Liver (tissue), 9 donors: ENCODE data around the gene GJC1. TPM values are rescaled to one million over a fixed set of nuclear protein-coding genes. Genes with fewer than 3 reads are reported as not detected.

Source experiments
- DNase-seq: peaks from one replicate; pipeline ENCODE4 v3.0.0-alpha.2; 2017; ENCODE audit warnings: low spot score
- H3K27ac ChIP-seq, 2 donors: one replicate each; pipeline ENCODE4 v1.7.0; 2013; ENCODE audit warnings: inconsistent platforms in 2 of 2, low read length in 2 of 2, control low read depth in 1 of 2, low read depth in 1 of 2, mild to moderate bottlenecking in 1 of 2
- H3K27me3 ChIP-seq, 4 donors: one replicate each; pipeline versions ENCODE4 v1.6.1 to v1.7.0; 2013; ENCODE audit warnings: low read length in 3 of 4, inconsistent platforms in 1 of 4, mild to moderate bottlenecking in 1 of 4, moderate library complexity in 1 of 4; ENCODE audit not compliant: control insufficient read depth in 4 of 4, insufficient read depth in 4 of 4
- H3K36me3 ChIP-seq, 4 donors: one replicate each; pipeline versions ENCODE4 v1.6.1 to v1.7.0; 2013; ENCODE audit warnings: low read length in 3 of 4, mild to moderate bottlenecking in 3 of 4, low read depth in 1 of 4, moderate library complexity in 1 of 4; ENCODE audit not compliant: control insufficient read depth in 4 of 4, insufficient read depth in 3 of 4
- H3K4me1 ChIP-seq, 4 donors: one replicate each; pipeline versions ENCODE4 v1.6.1 to v1.7.0; 2013; ENCODE audit warnings: low read length in 3 of 4, mild to moderate bottlenecking in 3 of 4, moderate library complexity in 1 of 4; ENCODE audit not compliant: control insufficient read depth in 4 of 4, insufficient read depth in 4 of 4
- H3K4me3 ChIP-seq, 3 donors: one replicate each; pipeline versions ENCODE4 v1.6.1 to v1.7.0; 2013; ENCODE audit warnings: low read length in 3 of 3, control low read depth in 1 of 3, low read depth in 1 of 3, mild to moderate bottlenecking in 1 of 3
- H3K9ac ChIP-seq, 2 donors: one replicate each; pipeline ENCODE4 v1.7.0; 2013; ENCODE audit warnings: low read length in 2 of 2, mild to moderate bottlenecking in 2 of 2, moderate library complexity in 2 of 2, control low read depth in 1 of 2, low read depth in 1 of 2
- H3K9me3 ChIP-seq, 4 donors: one replicate each; pipeline versions ENCODE4 v1.6.1 to v1.7.0; 2013; ENCODE audit warnings: low read length in 3 of 4; ENCODE audit not compliant: control insufficient read depth in 4 of 4
- ATF3 ChIP-seq: IDR thresholded peaks from 2 replicates; pipeline ENCODE4 v1.6.1; 2016; ENCODE audit warnings: antibody characterized with exemption
- CTCF ChIP-seq: fragments of 150-350 bp; IDR thresholded peaks from 2 replicates; pipeline ENCODE4 v1.5.1; 2017; ENCODE audit warnings: improper control_type of control experiment, low read depth, low read length; ENCODE audit not compliant: missing input control
- EGR1 ChIP-seq, 2 donors: IDR thresholded peaks; 2 replicates each; pipeline ENCODE4 v1.6.1; 2016 to 2018; ENCODE audit warnings: antibody characterized with exemption in 2 of 2, low read depth in 2 of 2
- FOXA1 ChIP-seq: IDR thresholded peaks from 2 replicates; pipeline ENCODE4 v1.6.1; 2016; ENCODE audit warnings: antibody characterized with exemption
- FOXA2 ChIP-seq: IDR thresholded peaks from 2 replicates; pipeline ENCODE4 v1.6.1; 2016; ENCODE audit warnings: antibody characterized with exemption
- GABPA ChIP-seq, 2 donors: IDR thresholded peaks in 1 of 2; conservative IDR thresholded peaks in 1 of 2; 2 replicates each; pipeline ENCODE4 v1.6.1; 2016; ENCODE audit warnings: antibody characterized with exemption in 2 of 2, mild to moderate bottlenecking in 1 of 2, moderate library complexity in 1 of 2
- HNF4A ChIP-seq, 2 donors: conservative IDR thresholded peaks; 2 replicates each; pipeline ENCODE4 v1.6.1; 2016; ENCODE audit warnings: antibody characterized with exemption in 2 of 2, mild to moderate bottlenecking in 2 of 2
- HNF4G ChIP-seq: IDR thresholded peaks from 2 replicates; pipeline ENCODE4 v1.6.1; 2016; ENCODE audit warnings: antibody characterized with exemption
- RAD21 ChIP-seq, 2 donors: IDR thresholded peaks; 2 replicates each; pipeline ENCODE4 v1.6.1; 2016; ENCODE audit warnings: antibody characterized with exemption in 2 of 2, mild to moderate bottlenecking in 2 of 2
- RXRA ChIP-seq, 2 donors: IDR thresholded peaks; 2 replicates each; pipeline ENCODE4 v1.6.1; 2017 to 2018; ENCODE audit warnings: antibody characterized with exemption in 2 of 2, mild to moderate bottlenecking in 1 of 2
- SP1 ChIP-seq: IDR thresholded peaks from 2 replicates; pipeline ENCODE4 v1.6.1; 2018; ENCODE audit warnings: antibody characterized with exemption, mild to moderate bottlenecking
- YY1 ChIP-seq: IDR thresholded peaks from 2 replicates; pipeline ENCODE4 v1.6.1; 2016; ENCODE audit warnings: antibody characterized with exemption, mild to moderate bottlenecking
- ZBTB33 ChIP-seq: IDR thresholded peaks from 2 replicates; pipeline ENCODE4 v1.6.1; 2016; ENCODE audit warnings: antibody characterized with exemption
- WGBS: extraction: QIAGEN DNeasy Blood & Tissue Kit; methylation state at CpG from one replicate; pipeline ENCODE4 v1.1.7; 2013; 5-methylcytosine and 5-hydroxymethylcytosine counted together
- polyA plus RNA-seq, 2 donors: library from polyadenylated mRNA; stranded (reverse) in 1 of 2; unstranded in 1 of 2; fragments of 200-250 nt in 1 of 2; fragments of >200 nt in 1 of 2; fragmentation: Nextera tagmentation in 1 of 2; extraction: Ambion mirVana in 1 of 2; gene quantifications; one replicate each; pipeline versions ENCODE4 v1.2.1 to v1.2.3, GENCODE V29; 2013 to 2015
- total RNA-seq, 2 donors: library from RNA; depleted of rRNA; stranded (reverse); fragments of >200 nt; gene quantifications; one replicate each; pipeline ENCODE4 v1.2.3, GENCODE V29; 2014
- donor health status: healthy.
- donor health status: healthy.
- donor health status: healthy.
- donor health status: healthy.
- donor health status: healthy.

The GJC1 gene
- total and polyA plus RNA-seq, 4 donors, result 0.17 to 1.4 (median 0.77) TPM

GRCh38 chr17:44801880-44802279, 28.2 kb downstream of the GJC1 start (continued):
- TF ChIP-seq RAD21 (IDR thresholded peaks at IDR 0.05) (no peak), FOXA1 (no peak)

GRCh38 chr17:44798356-44798755, 31.7 kb downstream of the GJC1 start:
- no peaks in the 10 kb centered on the region for H3K9me3 ChIP-seq
- no peaks in the 10 kb centered on the region for H3K36me3 ChIP-seq
- 53% methylated on average over 2 of the region's 2 CpGs for WGBS
- TF ChIP-seq HNF4A (conservative IDR thresholded peaks at IDR 0.05) (peak in 1 of 2 donors; percentile 49), RXRA (IDR thresholded peaks at IDR 0.05) (peak in 1 of 2 donors; percentile 12), YY1 (no peak), GABPA (IDR thresholded peaks at IDR 0.05 in 1 of 2, conservative IDR thresholded peaks at IDR 0.05 in 1 of 2) (no peak)
- H3K4me3 ChIP-seq, result no peak overlapping the region
- H3K27ac ChIP-seq, result peak overlapping the region; percentile 10 to 70
- DNase-seq, result no peak
- no peaks in the 10 kb centered on the region for H3K27me3 ChIP-seq
- peaks cover 0 to 9% (median 0%) of the 10 kb centered on the region in 4 donors for H3K4me1 ChIP-seq
- no peak overlapping the region for H3K9ac ChIP-seq

GRCh38 chr17:44797802-44798201, 32.3 kb downstream of the GJC1 start:
- no peaks in the 10 kb centered on the region for H3K36me3 ChIP-seq
- H3K9me3 ChIP-seq, result no peaks in the 10 kb centered on the region
- DNase-seq, result no peak
- TF ChIP-seq SP1 (no peak), FOXA2 (no peak), GABPA (IDR thresholded peaks at IDR 0.05 in 1 of 2, conservative IDR thresholded peaks at IDR 0.05 in 1 of 2) (no peak), ATF3 (no peak), EGR1 (IDR thresholded peaks at IDR 0.05; ENCODE audit: low read depth in 2 of 2) (no peak)
- no peaks in the 10 kb centered on the region for H3K27me3 ChIP-seq
- H3K4me3 ChIP-seq, result no peak overlapping the region
- peaks cover 0 to 9% (median 0%) of the 10 kb centered on the region in 4 donors for H3K4me1 ChIP-seq
- H3K27ac ChIP-seq, result peak overlapping the region; percentile 10 to 70
- WGBS, result 81% methylated on average over 11 of the region's 11 CpGs
- no peak overlapping the region for H3K9ac ChIP-seq

GRCh38 chr17:44796731-44797130, 33.4 kb downstream of the GJC1 start:
- no peak overlapping the region for H3K9ac ChIP-seq
- 93% methylated on average over 9 of the region's 9 CpGs for WGBS
- H3K9me3 ChIP-seq, result no peaks in the 10 kb centered on the region
- H3K36me3 ChIP-seq, result no peaks in the 10 kb centered on the region
- no peak overlapping the region for H3K4me3 ChIP-seq
- no peaks in the 10 kb centered on the region for H3K27me3 ChIP-seq
- H3K27ac ChIP-seq, result no peak overlapping the region
- H3K4me1 ChIP-seq, result peaks cover 0 to 9% (median 0%) of the 10 kb centered on the region in 4 donors
- no peak for DNase-seq
- no peak for TF ChIP-seq SP1

- 78% methylated on average over 10 of the region's 10 CpGs for WGBS
- H3K27ac ChIP-seq, result no peak overlapping the region
- H3K27me3 ChIP-seq, result no peaks in the 10 kb centered on the region
- H3K36me3 ChIP-seq, result no peaks in the 10 kb centered on the region
- no peaks in the 10 kb centered on the region for H3K9me3 ChIP-seq
- peaks cover 0 to 9% (median 0%) of the 10 kb centered on the region in 4 donors for H3K4me1 ChIP-seq
- DNase-seq, result no peak
- no peak overlapping the region for H3K9ac ChIP-seq
- no peak overlapping the region for H3K4me3 ChIP-seq
- TF ChIP-seq ATF3 (no peak), SP1 (no peak), FOXA1 (no peak), RXRA (IDR thresholded peaks at IDR 0.05) (no peak), YY1 (no peak), HNF4G (no peak), RAD21 (IDR thresholded peaks at IDR 0.05) (no peak), CTCF (no peak), GABPA (IDR thresholded peaks at IDR 0.05 in 1 of 2, conservative IDR thresholded peaks at IDR 0.05 in 1 of 2) (no peak), ZBTB33 (no peak), EGR1 (IDR thresholded peaks at IDR 0.05; ENCODE audit: low read depth in 2 of 2) (no peak)
These were observed 34.2 kb downstream of the GJC1 start for GRCh38 chr17:44795928-44796327.
